T-helper 17 cell (primary cell): Measurements from ENCODE around the gene NES. TPM values are rescaled to one million over a fixed set of nuclear protein-coding genes. Genes with fewer than 3 reads are reported as not detected.

Source experiments
- ATAC-seq: fragments of 150-1000 bp; cut with Tn5 transposase; 2 replicates; pipeline ENCODE4 v1.10.0; 2021; ENCODE audit warnings: mild to moderate bottlenecking, moderate library complexity
- DNase-seq, 3 donors: peaks; one replicate each; pipeline versions ENCODE4 v3.0.0 to v3.0.0-alpha.2; 2020 to 2021
- H3K9me3 ChIP-seq: one replicate; pipeline ENCODE4 v1.7.0; 2013; ENCODE audit warnings: low read length, mild to moderate bottlenecking; ENCODE audit not compliant: control insufficient read depth, poor library complexity, severe bottlenecking
- H3K27ac Mint-ChIP-seq: one replicate; pipeline ENCODE4 v1.8.0; 2022; ENCODE audit warnings: mild to moderate bottlenecking, moderate library complexity, mixed read lengths
- H3K27me3 Mint-ChIP-seq: one replicate; pipeline ENCODE4 v1.8.0; 2022; ENCODE audit warnings: mixed read lengths
- H3K36me3 Mint-ChIP-seq: one replicate; pipeline ENCODE4 v1.8.0; 2022; ENCODE audit warnings: low read depth, mixed read lengths
- H3K4me1 Mint-ChIP-seq: one replicate; pipeline ENCODE4 v1.8.0; 2022; ENCODE audit warnings: mild to moderate bottlenecking, mixed read lengths
- H3K4me3 Mint-ChIP-seq: one replicate; pipeline ENCODE4 v1.8.0; 2022; ENCODE audit warnings: mild to moderate bottlenecking, moderate library complexity, mixed read lengths
- total RNA-seq, 4 donors: library from RNA in 2 of 4; stranded (reverse) in 2 of 4; gene quantifications; one replicate each; pipeline ENCODE4 v1.2.3 and lab custom pipeline; 2022 to 2026

The NES gene
- total RNA-seq, 2 donors from 2014 or later, result not detected

DNA sequence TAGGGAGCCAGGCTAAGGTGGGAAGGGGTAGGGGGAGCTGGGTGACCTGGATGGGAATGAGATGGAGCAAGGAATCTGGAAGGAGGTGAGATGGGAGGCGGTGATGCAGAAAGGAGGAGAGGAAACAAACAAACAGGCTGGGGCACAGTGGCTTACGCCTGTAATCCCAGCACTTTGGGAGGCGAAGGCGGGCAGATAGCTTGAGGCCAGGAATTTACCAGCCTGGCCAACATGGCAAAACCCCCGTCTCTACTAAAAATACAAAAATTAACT, 17.4 kb upstream of the NES start:
- peaks cover 83% of the 10 kb centered on the region for H3K27me3 Mint-ChIP-seq
- no peaks in the 10 kb centered on the region for H3K9me3 ChIP-seq
- H3K4me3 Mint-ChIP-seq, result no peak overlapping the region
- no peak overlapping the region for H3K27ac Mint-ChIP-seq
- ATAC-seq (no peak), DNase-seq (no peak)
- peaks cover 27% of the 10 kb centered on the region for H3K4me1 Mint-ChIP-seq
- H3K36me3 Mint-ChIP-seq, result peaks cover 24% of the 10 kb centered on the region

DNA sequence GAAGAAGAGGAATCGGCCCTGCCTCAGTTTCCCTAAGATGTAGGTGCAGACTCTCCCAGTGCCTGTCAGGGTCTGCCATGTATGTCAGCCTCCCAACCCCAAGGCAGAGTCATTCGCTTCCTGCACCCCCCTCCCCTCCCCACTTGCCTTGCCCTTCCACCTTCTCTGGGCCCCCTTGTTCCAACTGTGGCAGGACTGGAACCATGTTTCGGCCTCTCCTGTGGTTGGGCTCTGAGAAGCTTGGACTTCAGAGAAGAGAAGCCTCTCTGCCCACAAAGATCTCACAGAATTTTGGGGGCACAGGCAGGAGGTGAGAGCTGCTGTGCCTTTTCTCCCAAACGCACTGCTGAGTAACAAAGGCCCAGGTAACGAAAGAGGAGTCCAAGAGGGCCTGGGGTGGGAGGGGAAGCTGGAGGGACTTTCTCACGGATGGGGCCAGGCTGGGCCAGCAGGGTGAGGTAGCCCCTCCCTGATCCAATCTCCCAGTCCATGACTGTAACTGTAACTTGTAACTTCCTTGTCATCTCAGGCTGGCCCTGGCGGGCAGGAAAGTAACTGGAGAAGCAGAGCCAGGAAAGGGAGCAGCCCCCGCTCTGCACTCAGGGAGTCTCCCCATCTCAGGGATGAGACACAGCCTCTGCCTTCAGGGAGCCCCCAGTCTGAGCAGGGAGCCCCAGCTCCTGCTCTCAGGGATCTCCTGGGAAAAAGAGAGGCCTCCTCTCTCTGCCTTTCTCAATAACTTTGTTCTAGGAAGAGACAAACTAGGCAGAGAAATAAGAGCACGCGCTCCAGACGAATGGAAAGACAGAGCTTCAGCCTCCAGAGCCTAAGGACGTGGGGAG, 16.9 kb upstream of the NES start:
- no peak overlapping the region for H3K4me3 Mint-ChIP-seq
- ATAC-seq (no peak), DNase-seq (no peak)
- H3K4me1 Mint-ChIP-seq, result peaks cover 31% of the 10 kb centered on the region
- peaks cover 84% of the 10 kb centered on the region for H3K27me3 Mint-ChIP-seq
- H3K27ac Mint-ChIP-seq, result no peak overlapping the region
- peaks cover 27% of the 10 kb centered on the region for H3K36me3 Mint-ChIP-seq
- no peaks in the 10 kb centered on the region for H3K9me3 ChIP-seq

DNA sequence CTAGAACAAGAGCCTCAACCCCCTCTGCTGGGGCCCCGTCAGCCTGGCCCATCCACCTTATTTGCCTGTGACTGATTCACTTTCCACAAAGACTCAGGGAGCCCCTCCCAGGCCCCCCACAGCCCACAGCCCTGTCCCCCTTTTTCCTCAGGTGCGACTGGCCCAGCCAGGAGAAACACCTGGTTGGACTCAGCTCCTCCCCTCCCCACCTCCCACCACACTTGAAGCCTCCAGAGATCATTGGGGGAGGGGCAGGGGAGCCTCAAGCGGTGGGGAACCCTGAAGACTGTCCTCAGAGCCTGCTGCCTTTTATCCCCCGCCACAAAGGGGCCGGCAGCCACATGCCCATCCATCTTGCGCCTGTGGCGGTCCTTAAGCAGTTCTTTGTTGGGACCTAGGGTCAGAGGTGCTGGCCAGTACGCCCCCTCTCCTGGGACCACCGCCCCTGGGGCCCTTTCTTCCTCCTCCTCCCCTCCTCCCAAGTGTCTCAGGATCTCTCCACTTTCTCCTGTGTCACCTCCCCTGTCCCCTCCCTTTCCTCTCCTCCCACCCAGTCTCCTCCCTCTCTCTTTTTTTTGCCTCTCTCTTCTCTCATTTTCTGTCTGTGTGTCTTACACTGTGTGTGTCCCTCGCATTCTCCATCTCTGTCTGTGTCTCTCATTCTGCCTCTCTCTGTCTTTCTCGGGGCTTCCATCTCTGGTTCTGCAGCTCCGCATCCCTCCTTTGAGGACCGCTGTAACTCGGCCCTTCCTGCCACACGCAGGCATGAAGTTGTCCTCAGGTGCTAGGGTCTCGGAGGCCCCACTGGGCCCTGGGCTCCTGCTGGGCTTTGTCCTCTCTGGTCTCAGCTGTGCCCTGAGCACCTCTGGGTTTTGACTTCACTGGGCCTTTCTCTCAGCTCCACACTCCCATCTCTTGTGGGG, 16.0 kb upstream of the NES start:
- Mint-ChIP-seq H3K27me3 (peaks cover 81% of the 10 kb centered on the region), H3K4me1 (peaks cover 29% of the 10 kb centered on the region), H3K36me3 (peaks cover 24% of the 10 kb centered on the region), H3K27ac (no peak overlapping the region), H3K4me3 (peak overlapping the region; percentile 71)
- peak; percentile 21 for ATAC-seq
- H3K9me3 ChIP-seq, result no peaks in the 10 kb centered on the region
- no peak for DNase-seq

DNA sequence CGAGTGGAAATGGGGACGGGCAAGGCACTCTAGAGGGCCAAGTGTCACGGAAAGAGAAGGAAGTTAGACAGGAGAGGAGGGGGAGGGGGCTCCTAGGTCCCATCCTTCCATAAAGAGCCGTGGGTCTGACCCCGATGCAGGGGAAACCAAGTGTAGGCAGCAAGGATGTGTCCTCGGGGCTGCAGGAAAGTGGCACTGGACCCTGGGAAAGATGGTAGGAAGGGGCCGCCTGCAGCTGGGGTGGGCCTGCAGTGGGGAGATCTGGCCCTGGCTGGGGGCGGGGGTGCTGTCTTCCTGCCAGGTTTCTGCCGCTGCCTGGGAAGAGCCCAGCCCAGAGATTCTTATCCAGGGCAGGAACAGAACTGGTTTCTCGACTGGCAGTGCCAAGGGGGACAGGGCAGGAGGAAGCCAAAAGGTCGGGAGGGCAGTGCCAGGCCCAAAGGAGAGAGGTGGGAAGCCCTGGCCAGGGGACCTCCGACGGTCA, 15.3 kb upstream of the NES start:
- no peak overlapping the region for H3K27ac Mint-ChIP-seq
- H3K9me3 ChIP-seq, result no peaks in the 10 kb centered on the region
- DNase-seq, result no peak
- peaks cover 24% of the 10 kb centered on the region for H3K36me3 Mint-ChIP-seq
- peaks cover 76% of the 10 kb centered on the region for H3K27me3 Mint-ChIP-seq
- H3K4me3 Mint-ChIP-seq, result no peak overlapping the region
- no peak for ATAC-seq
- H3K4me1 Mint-ChIP-seq, result peaks cover 29% of the 10 kb centered on the region

DNA sequence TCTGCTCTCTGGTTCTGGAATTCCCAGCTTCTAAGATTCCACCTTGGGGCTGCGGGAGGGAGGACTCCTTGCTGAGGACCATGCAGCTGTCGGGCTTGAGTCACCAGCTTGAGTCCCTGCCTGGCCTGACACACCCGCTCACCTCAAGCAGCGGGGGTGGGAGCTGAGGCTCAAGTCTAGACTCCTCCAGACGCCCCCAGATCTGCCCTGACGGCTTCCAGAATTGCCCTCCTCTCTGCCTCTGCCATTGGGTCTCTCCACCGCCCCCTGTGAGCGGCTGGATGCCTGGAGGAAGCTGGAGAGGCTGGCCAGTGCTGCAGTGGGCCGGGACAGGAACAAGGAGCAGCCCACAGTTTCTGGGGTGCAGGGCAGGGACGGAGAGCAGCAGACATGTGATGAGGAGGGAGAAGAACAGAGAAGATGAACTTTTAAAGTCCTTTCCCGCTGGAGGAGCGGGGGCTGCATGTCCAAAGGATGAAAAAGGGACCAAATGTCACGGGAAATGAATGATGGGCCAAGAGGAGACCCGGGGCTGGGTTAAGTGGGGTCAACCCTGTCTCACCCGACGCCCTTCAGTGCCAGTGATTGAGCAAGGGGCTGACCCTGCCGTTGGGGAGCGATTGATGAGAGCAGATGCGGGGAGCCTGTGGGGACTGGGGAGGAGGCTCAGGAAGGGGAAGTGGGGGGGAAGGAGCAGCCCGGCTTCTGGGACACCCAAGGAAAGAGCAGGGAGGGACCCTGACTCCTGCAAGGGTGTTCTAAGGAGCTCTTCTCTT, 14.6 kb upstream of the NES start:
- Mint-ChIP-seq H3K27me3 (peaks cover 70% of the 10 kb centered on the region), H3K4me3 (no peak overlapping the region), H3K4me1 (peaks cover 29% of the 10 kb centered on the region)

DNA sequence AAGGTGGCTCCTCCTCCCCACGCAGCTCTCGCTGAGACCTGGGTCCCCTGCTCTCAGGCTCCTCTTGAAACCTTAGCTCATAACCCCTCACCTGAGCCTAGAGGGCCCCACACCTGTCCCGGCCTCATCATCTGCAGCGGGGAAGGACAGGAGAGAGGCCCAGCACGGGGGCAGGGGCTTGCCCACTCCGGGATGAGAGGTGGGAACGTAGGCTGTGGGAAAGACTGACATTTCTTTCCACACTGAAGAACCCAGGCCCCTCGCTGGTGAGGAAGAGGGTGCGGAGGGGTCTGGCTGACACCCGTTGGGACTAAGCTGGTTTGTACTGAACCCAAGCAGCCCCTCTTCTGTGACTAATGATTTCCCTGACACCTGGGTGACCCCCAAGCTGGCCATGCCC, 14.0 kb upstream of the NES start:
- Mint-ChIP-seq H3K4me1 (peaks cover 27% of the 10 kb centered on the region), H3K27ac (no peak overlapping the region), H3K4me3 (no peak overlapping the region), H3K27me3 (peaks cover 63% of the 10 kb centered on the region), H3K36me3 (peaks cover 18% of the 10 kb centered on the region)
- ATAC-seq (no peak), DNase-seq (no peak)
- H3K9me3 ChIP-seq, result no peaks in the 10 kb centered on the region

More for the DNA sequence above, 14.6 kb upstream of the NES start:
- no peak overlapping the region for H3K27ac Mint-ChIP-seq
- H3K9me3 ChIP-seq, result no peaks in the 10 kb centered on the region
- ATAC-seq (no peak), DNase-seq (no peak)
- H3K36me3 Mint-ChIP-seq, result peaks cover 21% of the 10 kb centered on the region

DNA sequence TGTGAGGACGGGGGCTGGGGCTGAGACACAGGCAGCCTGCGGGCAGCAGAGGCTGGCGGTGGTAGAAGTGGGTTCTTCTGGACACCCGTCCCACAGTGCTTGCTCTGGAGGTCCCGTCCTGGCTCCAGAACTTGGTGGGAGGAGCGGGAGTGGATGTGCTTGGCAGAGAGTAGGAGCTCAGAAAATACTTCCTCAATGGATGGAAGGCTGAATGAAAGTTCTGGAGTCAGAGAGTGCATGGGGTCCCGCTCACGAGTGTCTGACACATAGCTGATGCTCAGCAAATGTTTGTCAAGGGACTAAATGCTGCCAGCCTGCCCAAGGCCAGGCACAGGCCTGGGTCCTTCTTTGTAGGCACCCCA, 13.4 kb upstream of the NES start:
- H3K4me1 Mint-ChIP-seq, result peaks cover 27% of the 10 kb centered on the region
- no peaks in the 10 kb centered on the region for H3K9me3 ChIP-seq
- peaks cover 18% of the 10 kb centered on the region for H3K36me3 Mint-ChIP-seq
- H3K4me3 Mint-ChIP-seq, result no peak overlapping the region
- DNase-seq, result no peak
- peaks cover 62% of the 10 kb centered on the region for H3K27me3 Mint-ChIP-seq
- H3K27ac Mint-ChIP-seq, result no peak overlapping the region
- no peak for ATAC-seq

DNA sequence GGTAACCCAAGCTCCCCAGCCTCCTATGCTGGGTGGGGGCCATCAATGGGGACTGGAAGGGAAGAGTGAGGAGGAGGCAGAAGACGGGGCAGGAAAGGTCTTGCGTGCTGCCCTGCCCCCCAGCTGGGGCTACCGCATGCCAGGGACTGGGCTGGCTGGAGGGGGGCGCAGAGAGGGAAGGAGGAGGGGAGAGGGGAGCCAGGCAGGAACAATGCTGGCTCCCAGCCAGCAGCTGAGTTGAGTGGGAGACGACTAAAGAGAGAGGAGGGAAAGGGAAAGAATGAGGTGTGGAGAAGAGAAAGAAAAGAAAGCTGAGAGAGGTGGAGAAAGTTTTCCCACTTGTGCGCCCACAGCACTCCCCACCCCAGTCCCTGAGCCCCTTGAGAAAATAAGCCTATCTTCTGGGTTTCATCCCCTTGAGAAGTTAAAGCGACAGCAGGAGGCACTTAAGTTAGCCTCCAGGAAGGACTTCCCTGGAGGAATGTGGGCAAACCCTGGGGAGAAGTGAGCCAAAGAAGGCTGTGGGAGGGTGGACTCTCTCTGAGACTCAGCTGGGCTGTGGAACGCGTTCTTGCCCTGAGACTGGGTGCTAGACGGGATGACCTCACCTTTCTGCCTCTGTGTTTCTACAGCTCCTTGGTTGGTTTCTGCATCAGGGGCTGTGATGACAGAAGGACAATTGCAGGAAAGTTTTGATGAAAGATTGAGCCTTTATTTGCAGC, 12.9 kb upstream of the NES start:
- H3K27ac Mint-ChIP-seq, result peak overlapping the region; percentile 76
- H3K36me3 Mint-ChIP-seq, result peaks cover 18% of the 10 kb centered on the region
- H3K4me1 Mint-ChIP-seq, result peaks cover 27% of the 10 kb centered on the region
- DNase-seq (no peak), ATAC-seq (no peak)
- peaks cover 62% of the 10 kb centered on the region for H3K27me3 Mint-ChIP-seq
- H3K4me3 Mint-ChIP-seq, result no peak overlapping the region
- H3K9me3 ChIP-seq, result no peaks in the 10 kb centered on the region

DNA sequence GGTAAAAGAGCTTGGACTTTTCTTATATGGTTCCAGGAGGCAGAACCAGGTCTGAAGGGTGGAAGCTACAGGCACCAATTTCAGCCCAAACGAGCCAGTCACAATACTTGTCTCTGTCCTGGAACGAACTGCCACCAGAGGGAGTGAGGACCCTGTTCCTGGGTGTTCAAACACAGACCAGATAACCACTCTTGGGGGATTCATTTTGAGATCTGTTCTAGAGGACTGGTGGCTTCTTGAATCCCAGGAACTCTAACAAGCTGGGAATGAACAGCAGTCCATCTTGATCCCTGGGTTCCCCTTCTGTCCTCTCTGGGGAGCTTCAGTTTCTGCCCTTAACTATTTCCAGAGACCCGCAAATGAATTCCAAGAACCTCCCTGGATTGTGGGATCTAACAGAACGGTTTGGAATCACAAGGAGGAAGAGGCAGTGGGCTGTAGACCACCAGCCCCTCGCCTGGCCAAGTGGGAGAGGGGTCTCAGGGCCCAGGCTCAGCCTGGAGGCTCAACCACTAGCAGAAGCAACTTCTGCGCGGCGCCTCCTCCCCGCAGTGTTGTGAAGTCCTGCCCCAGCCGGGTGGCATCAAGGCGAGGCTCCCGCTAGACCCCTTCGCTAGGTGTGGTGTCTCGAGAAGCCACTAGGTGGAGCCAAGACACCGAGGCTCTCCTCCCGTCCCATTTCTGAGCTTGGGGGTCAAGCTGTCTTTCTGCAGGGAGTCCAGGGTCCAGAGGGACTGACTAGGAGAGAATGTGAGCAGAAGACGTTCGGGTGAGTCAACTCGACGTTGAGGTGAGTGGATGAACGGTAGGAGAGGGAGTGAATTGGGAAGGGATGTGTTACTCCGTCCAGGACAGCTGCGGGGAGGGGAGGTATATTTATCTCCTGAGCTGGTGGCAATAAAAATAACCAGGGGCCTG, 12.1 kb upstream of the NES start:
- H3K4me1 Mint-ChIP-seq, result peaks cover 28% of the 10 kb centered on the region
- DNase-seq (peak; percentile 60 to 62 (median 62)), ATAC-seq (peak; percentile 98)
- H3K4me3 Mint-ChIP-seq, result peak overlapping the region; percentile 53
- no peaks in the 10 kb centered on the region for H3K9me3 ChIP-seq
- H3K27me3 Mint-ChIP-seq, result peaks cover 56% of the 10 kb centered on the region
- H3K36me3 Mint-ChIP-seq, result peaks cover 15% of the 10 kb centered on the region
- peak overlapping the region; percentile 76 for H3K27ac Mint-ChIP-seq

DNA sequence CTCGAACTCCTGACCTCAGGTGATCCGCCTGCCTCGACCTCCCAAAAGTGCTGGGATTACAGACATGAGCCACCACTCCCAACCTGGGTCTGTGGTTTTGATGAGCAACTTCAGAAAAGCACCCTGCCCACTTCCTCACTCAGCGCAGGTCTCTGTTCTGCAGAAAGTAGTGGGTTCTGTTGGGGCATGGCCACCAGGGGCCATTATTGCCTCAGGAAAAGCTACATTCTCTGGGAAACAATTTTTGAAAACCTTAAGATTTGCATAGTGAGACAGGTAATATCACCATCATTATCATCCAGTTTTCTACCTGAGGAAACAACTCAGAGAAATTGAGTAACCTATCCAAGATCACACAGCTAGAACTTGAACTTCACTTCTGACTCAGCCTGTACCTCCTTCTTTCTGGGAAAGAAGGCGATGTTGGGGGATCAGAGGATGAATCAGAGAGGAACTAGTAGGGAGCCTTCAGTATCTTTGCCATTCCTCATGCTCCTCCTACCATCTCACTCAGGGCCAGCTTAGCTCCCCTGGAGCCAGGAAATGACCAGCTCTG, 7.1 kb upstream of the NES start:
- no peak overlapping the region for H3K27ac Mint-ChIP-seq
- H3K36me3 Mint-ChIP-seq, result peaks cover 2% of the 10 kb centered on the region
- H3K4me3 Mint-ChIP-seq, result no peak overlapping the region
- ATAC-seq (peak; percentile 74), DNase-seq (no peak)
- peaks cover 16% of the 10 kb centered on the region for H3K4me1 Mint-ChIP-seq
- peaks cover 47% of the 10 kb centered on the region for H3K27me3 Mint-ChIP-seq
- no peaks in the 10 kb centered on the region for H3K9me3 ChIP-seq

DNA sequence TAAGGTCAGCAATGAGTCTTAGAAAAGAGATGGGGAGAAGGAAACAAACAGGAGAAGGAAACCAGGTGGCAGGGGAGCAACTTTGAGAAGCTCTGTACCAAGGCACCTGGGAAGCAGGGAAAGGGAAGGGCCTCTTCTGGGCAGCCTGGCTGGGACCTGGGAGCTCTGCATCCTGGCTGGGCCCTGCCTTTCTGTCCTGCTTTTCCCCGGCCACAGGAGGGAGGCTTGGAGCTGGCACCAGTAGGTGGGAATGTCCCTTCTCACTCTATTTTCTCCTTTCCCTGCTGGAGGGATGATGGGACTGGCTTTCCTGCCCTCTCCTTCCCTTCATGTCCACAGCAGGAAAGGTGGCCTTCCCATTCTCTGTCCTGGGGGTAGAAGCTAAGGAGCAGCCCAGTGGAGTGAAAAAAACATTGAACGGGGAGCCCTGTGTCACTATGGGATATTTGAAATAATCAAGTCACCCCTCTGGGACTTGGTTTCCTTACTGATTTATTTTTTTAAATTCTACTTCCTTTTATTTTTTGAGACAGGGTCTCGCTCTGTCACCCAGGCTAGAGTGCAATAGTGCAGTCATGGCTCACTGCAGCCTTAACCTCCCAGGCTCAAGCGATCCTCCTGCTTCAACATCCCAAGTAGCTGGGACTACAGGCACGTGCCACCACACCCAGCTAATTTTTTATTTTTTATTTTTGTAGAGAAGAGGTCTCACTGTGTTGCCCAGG, 5.1 kb upstream of the NES start:
- H3K36me3 Mint-ChIP-seq, result peaks cover 7% of the 10 kb centered on the region
- H3K27me3 Mint-ChIP-seq, result peaks cover 53% of the 10 kb centered on the region
- DNase-seq (no peak), ATAC-seq (no peak)
- no peak overlapping the region for H3K4me3 Mint-ChIP-seq
- no peaks in the 10 kb centered on the region for H3K9me3 ChIP-seq
- no peak overlapping the region for H3K27ac Mint-ChIP-seq
- H3K4me1 Mint-ChIP-seq, result peaks cover 21% of the 10 kb centered on the region
